Measurements from ENCODE around the gene CCDC33.

DNA sequence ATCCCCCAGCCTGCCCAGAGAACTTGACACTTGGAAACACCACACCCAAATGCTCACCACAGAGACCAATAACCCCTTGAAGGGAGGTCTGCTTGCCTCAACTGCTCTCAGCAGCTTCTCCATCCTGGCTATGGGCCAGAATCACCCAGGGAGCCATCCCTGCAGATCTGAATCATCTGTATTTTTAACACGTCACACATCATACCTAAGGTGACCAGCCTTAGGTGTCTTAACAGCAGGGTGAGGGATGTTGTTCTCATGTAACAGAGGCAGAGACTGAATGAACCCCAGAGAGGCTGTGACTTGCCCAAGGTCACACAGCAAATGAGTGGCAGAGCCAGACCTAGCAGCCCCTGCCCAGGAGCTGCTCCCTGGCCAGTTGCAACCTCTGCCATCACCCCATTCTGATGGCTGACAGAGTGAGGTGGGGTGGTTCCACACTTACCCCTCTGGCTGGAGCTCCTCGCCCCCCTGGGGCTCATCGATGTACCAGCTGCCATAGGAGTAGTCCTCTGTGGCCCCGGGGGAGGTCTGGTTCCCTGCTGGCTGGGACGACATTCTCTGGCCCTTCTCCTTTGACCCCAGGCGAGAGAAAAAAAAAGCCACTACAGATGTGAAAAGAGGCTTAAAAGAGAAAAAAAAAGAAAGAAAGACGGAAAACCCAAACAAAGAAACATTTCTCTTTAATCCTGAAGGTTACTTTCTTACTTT lies 34.3 kb upstream of the CCDC33 start:
- TF ChIP-seq, protein P1, sequence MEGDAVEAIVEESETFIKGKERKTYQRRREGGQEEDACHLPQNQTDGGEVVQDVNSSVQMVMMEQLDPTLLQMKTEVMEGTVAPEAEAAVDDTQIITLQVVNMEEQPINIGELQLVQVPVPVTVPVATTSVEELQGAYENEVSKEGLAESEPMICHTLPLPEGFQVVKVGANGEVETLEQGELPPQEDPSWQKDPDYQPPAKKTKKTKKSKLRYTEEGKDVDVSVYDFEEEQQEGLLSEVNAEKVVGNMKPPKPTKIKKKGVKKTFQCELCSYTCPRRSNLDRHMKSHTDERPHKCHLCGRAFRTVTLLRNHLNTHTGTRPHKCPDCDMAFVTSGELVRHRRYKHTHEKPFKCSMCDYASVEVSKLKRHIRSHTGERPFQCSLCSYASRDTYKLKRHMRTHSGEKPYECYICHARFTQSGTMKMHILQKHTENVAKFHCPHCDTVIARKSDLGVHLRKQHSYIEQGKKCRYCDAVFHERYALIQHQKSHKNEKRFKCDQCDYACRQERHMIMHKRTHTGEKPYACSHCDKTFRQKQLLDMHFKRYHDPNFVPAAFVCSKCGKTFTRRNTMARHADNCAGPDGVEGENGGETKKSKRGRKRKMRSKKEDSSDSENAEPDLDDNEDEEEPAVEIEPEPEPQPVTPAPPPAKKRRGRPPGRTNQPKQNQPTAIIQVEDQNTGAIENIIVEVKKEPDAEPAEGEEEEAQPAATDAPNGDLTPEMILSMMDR (IDR thresholded peaks at IDR 0.05): no peak
- TF ChIP-seq EP300 (IDR thresholded peaks at IDR 0.05): no peak
- TF ChIP-seq POLR2A (IDR thresholded peaks at IDR 0.05): no peak
- TF ChIP-seq POLR2AphosphoS5 (IDR thresholded peaks at IDR 0.05): no peak
